Myometrial cell (primary cell): ENCODE measurements around the gene MS4A5. TPM values are rescaled to one million over a fixed set of nuclear protein-coding genes. Genes with fewer than 3 reads are reported as not detected.

Experiments
- total RNA-seq: library from RNA; depleted of rRNA; stranded (reverse); fragments of >200 nt; gene quantifications from 2 replicates; pipeline ENCODE4 v1.2.3, GENCODE V29; 2015

The MS4A5 gene, protein sequence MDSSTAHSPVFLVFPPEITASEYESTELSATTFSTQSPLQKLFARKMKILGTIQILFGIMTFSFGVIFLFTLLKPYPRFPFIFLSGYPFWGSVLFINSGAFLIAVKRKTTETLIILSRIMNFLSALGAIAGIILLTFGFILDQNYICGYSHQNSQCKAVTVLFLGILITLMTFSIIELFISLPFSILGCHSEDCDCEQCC
- not detected in 2 replicates for total RNA-seq

DNA sequence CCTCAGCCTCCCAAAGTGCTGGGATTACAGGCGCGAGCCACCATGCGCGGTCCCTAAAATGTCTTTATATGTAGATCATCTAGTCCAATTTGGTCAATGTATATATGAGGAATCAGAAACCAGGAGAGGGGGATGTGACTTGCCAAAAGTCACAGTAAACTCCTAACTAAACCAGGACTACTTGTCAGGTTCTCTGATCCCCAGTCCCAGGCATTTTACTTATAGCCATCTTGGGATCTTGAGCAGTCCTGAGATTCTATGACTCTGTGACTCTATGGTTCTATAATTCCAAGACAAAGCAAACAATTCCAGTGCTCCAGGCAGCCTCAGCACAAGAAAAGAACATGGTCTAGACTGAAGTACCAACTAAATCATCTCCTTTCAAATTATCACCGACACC, at the start of gene MS4A5:
MS4A5 (plus strand) TSS at position 301 of the 400 bp plus-strand sequence. CDS start 103 bp downstream, outside the sequence.

DNA sequence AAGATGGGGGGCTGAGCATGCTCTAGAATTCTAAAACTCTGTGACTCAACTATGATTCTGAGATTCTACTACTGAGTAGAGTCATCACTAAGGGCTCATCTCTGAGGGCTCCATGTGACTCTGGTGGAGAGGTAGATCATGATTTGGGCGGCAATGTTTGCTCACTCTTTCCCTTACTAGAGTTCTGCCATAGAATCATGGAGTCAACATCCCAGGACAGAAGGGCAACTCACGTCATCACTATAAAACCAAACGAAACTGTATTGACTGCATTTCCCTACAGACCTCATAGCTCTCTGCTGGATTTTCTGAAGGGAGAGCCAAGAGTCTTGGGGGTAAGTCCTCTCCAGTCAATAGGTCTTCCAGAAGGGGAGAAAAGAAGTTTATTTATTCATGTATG, 33.0 kb upstream of the MS4A5 start, which contains the start of gene MS4A14:
MS4A14 (plus strand) TSS at position 78 of the 400 bp plus-strand sequence; CDS start at position 198, 120 bp downstream.

DNA sequence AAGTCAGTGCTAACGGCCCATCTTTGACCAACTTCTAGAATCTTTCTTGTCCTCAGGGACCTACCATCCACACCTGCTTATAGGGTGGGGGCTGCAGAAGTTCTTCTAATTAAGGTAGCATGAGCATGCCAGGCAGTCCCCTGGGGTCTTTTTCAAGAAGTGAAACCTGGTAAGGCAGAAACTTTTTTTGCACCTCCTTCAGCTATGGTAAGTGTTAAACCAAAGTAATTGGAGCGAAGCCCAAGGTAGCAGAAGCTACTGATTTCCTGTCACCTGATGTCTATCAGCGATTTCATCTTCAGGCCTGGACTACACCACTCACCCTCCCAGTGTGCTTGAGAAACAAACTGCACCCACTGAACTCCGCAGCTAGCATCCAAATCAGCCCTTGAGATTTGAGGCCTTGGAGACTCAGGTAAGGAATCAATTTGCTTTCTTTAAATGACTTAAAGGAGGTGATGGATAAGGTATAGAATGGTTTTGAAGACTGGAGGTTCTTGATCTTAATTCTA, 26.2 kb downstream of the MS4A5 start, which contains the start of gene MS4A1:
MS4A1 (plus strand) TSS at position 317 of the 512 bp plus-strand sequence. CDS start 6,528 bp downstream, outside the sequence.

DNA sequence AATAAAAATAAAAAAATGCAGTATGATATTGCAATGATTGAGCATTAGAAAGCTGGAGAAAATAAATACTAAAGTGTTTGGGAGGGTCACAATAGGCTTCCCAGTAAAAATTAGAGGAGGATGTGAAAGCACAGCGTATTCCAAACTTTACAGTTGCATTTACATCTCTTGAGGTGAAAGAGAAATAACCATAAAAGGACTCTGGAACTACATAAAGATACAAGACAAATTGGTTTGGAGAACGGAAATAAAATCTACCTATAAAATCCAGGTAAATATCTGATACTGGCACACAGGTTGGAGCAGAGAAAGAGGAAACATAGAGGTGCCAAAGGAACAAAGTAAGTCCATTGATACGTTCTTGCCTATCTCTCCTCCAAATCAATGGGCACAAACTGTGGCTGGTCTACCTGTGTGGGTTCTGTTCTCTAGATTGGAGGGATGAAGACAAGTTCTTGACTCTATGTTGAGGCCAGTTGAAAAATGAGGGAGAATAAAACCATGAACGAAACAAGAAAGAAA, 63.2 kb downstream of the MS4A5 start, which contains the start of gene MS4A12:
MS4A12 (plus strand) TSS at position 291 of the 522 bp plus-strand sequence. CDS start 4,541 bp downstream, outside the sequence.

Other genes starting within 250 kb of the MS4A5 start
- not detected in 2 replicates for gene MS4A6A, start 246.5 kb upstream of the MS4A5 start, total RNA-seq
- gene MS4A4E, start 186.4 kb upstream of the MS4A5 start, total RNA-seq, result not detected in 2 replicates
- gene MS4A4A, start 148.9 kb upstream of the MS4A5 start, total RNA-seq, result not detected in 2 replicates
- not detected in 2 replicates for gene MS4A6E, start 102.3 kb upstream of the MS4A5 start, total RNA-seq
- not detected in 2 replicates for gene MS4A7, start 51.0 kb upstream of the MS4A5 start, total RNA-seq
- gene MS4A14, start 33.1 kb upstream of the MS4A5 start, total RNA-seq, result not detected in 2 replicates
- gene MS4A1, start 26.3 kb downstream of the MS4A5 start, total RNA-seq, result not detected in 2 replicates
- gene MS4A12, start 63.2 kb downstream of the MS4A5 start, total RNA-seq, result not detected in 2 replicates
- gene MS4A13, start 85.8 kb downstream of the MS4A5 start, total RNA-seq, result not detected in 2 replicates